HL-60/S4 (cell line): ENCODE results near the gene COL20A1.
"Not testable (repeated sequence)": the region's sequence is repeated elsewhere in the genome, so short reads cannot be mapped to it uniquely, and the experiment has no call there.

Experiments
- in situ Hi-C: fragments of 300-500 bp; cut with MboI; formaldehyde crosslinking; loops from 2 replicates; pipeline ENCODE4 v1.14.3; 2022; ENCODE audit warnings: low sequenced_read_pairs

COL20A1 gene

DNA sequence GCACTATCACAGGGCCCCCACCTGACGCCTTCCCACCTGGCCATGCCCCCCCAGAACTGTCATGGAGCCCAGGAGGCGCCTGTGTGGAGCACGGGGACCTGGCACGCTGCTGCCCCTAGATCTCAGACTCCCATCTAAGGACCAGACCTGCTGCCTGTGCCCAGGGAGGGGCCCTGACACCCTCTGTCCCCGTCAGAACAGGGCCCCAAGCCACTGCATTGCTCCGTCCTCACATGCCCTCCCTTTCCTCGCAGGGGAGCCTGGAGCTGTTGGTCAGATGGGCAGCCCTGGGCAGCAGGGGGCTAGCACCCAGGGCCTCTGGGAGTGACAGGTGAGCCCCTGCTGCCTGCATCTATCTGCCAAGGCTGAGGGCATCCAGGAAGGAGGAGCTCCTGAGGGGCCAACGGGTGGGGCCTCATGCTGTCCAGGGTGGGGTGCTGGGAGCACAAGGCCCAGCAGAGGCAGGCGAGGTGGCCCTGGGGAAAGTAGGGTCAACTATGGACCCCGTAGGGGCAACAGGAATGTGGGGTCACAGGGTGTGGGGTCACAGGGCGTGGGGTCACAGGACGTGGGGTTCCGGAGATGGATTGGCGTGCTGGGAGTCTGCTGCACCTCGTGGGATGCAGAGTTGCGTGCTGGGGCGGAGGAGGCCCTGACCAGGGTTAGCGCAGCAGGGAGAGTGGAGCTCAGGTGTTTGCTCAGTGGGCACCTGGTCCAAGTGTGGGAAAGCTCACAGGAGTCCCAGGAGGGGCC is 36.5 kb downstream of the COL20A1 start:
- in situ Hi-C loops = no loop called here

DNA sequence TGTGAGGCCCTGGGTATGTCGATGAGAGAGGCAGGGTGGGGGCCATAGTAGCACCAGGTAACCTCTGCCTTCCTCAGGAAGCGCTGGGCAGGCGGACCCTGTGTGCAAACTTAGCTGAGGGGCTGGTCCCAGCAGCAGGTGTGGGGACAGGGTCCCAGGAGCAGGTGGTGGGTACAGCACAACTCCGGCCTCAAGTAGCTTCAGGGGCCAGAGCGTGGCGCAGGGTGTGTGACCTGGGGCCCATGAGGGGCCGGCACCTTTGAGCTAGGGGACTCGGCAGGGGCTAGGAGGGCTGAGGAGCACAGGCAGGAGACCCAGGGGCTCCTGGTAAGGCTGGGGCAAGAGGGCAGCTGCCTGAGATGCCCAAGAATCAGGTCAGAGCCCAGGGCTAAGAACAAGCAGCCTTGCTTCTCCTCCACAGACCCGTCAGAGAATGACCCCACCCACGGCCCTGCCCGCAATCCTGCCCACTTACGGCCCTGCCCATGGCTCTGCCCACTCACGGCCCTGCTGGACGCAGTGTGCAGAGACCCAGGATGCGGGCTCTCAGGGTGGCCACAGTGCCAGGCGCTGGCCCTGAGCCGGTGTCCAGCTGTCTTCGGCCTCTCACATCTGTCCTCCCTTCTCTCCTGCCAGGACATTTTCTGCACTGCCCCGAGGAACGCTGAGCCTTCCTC is 37.2 kb downstream of the COL20A1 start:
- in situ Hi-C loops = no loop called here

DNA sequence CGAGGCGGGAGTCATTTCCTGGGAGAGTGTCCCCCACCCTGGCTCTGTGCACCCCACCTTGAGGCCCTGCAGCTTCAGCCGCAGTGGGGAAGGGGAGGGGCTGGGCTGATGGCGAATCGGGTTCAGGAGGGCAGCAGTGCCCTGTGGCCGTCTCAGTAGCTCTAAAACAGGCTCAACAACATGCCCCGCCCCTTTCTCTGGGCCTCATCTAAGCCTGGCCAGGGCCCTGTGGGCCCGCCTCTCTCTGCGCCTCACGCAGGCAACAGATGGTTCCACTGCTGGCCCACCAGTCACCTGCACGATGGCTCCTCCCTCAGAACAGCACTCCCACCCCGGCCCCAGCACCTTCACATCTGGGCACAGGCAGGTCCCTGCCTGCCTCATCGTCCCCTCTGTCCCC is 38.0 kb downstream of the COL20A1 start:
- in situ Hi-C loops = no loop called here

DNA sequence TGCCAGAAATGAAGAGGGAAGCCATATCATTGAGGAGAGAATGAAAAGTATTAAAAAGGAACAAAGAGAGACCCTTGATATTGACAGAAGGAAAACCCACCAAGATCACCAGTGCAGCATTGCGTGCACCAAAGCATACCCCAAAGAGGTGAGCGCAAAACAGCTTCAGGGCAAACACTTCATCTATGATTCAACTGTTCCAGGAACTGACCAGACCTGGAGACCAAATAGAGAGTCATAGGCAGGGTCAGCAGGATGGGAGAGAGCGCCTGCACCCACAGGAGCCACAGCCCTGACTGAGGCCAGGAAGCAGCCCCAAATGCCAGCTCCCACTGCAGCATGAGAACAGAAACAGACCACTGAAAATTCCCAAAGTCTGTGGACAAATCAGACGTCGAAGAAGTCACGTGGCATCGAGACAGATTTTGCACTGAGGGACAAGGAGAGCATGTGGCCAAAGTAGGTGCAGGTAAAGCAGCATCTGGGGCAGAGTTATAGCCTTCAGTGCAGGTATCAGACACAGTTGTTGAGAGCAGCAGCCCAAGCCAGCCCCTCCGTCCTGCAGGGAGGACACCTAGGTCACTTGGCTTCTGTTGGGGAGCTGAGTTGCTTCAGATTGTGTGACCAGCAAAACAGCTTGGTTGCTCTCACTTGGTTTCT is 38.9 kb downstream of the COL20A1 start:
- in situ Hi-C loops = no loop called here

DNA sequence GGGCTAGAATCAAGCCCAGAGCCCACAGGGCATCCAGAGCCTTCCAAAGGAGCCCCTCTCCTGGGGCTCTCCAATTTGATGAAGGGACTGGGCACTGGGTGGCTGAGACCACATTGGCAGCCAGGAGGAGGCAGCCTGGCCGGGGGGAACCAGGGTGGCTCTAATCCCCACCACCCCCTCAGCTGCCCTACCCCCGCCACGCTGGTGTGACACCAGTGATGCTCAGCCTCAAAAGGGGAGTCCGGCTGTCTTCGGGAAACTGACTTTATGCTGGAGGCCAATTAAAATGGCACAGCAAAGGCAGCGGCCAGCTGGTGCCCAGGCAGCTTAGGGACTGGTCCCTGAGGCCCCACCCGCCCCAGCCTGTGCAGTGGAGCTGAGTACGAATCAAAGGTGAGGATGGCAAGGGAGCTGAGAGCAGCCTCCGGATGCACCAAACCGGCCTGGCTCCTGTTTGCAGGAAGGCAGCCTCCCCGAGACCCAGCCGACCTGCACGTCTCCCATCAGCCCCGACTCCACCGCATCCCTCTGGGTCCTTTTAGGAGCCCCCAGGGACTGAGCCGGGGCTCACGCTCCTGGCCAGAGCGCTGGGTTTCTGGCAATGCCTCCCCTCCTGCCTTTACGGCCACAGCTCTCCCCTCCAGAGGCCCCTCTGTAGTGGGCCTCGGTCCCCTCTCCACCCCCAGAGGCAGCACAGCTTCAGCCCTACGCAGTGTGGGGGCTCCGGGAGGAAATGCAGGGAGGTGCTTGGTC is 39.7 kb downstream of the COL20A1 start:
- in situ Hi-C loops = no loop called here

DNA sequence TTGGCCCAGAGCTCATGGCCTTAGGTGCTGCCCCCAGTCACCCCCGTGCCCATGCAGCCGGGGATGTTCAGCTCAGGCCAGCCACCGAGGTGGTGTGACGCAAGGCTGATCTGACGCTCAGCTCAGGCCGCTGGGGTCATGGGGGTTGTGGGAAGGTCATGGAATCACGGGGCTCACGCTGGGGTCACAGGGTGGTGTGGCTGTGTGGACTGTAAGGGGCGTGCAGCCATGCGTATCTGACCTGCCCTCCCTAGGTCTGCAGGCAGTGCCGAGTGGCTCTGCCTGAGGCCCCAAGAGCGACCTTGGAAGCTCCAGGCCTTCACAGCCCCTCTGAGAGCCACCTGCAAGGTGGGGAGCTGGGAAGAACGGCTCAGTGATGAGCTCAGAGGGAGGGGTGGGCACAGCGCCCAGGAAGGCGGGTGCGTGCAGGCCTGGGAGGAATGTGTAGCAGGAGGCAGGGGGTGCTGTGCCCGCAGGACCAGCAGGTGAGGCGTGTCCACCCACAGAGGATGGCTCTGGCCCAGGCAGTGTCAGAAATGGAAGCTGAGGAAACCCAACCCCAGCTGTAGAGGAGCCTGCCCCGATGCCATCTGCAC is 40.4 kb downstream of the COL20A1 start:
- in situ Hi-C loops = no loop called here

DNA sequence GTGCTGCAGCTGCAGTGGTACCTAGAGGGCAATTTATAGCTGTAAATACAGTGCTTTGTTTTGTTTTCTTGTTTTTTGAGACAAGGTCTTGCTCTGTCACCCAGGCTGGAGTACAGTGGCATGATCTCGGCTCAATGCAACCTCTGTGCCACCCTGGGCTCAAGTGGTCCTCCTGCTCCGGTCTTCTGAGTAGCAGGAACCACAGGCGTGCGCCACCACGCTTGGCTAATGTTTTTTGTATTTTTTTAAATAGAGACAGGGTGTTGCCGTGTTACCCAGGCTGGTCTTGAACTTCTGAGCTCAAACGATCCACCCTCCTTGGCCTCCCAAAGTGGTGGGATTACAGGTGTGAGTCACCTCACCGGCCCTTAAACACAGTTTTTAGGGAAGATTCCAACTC is 41.4 kb downstream of the COL20A1 start:
- in situ Hi-C loops = no loop called here

DNA sequence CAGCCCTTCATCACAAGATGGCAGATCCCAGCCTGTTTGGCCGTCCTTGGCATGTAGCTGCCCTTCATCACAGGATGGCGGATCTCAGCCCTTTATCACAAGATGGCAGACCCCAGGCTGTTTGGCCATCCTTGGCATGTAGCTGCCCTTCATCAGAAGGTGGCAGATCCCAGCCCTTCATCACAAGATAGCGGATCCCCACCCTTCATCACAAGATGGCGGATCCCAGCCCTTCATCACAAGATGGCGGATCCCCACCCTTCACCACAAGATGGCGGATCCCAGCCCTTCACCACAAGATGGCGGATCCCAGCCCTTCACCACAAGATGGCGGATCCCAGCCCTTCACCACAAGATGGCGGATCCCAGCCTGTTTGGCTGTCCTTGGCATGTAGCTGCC is 42.1 kb downstream of the COL20A1 start:
- in situ Hi-C loops = not testable (repeated sequence)

DNA sequence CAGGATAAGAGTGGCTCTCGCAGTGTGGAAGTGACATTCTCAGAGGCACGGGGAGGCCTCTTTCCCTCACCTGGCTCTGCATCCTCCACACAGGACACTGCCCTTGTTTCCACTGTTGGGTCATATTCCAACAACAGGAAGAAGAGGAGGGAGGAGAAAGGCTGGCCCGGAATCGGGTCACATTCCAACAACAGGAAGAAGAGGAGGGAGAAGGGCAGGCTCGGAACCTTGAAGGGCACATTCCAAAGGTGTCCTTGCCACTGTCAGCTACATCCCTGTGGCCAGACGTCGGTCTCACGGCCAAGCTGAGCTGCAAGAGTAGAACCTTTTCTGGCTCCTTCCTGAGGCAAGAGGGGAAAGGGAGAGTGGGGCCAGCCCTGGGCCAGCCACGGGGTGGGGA is 42.7 kb downstream of the COL20A1 start:
- in situ Hi-C loops = no loop called here

DNA sequence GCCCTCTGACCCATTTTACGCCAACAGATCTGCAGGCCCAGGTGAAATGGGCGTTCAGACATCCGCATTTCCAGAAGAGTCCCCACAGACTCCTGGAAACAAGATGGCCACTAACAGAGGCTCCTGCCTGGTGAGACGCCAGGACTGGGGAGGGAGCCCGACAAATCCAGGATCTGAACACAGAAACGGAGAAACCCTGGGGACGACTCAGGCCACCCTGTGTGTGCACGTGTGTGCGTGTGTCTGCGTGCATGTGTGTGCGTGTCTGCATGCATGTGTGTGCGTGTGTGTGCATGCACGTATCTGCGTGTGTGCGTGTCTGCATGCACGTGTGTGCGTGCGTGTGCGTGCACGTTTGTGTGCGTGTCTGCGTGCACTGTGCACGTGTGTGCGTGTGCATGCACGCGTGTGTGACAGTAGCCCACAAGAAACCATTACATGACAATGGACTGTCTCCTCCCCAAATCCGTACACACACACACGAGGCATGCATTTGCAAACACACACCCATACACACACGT is 43.3 kb downstream of the COL20A1 start:
- in situ Hi-C loops = no loop called here

DNA sequence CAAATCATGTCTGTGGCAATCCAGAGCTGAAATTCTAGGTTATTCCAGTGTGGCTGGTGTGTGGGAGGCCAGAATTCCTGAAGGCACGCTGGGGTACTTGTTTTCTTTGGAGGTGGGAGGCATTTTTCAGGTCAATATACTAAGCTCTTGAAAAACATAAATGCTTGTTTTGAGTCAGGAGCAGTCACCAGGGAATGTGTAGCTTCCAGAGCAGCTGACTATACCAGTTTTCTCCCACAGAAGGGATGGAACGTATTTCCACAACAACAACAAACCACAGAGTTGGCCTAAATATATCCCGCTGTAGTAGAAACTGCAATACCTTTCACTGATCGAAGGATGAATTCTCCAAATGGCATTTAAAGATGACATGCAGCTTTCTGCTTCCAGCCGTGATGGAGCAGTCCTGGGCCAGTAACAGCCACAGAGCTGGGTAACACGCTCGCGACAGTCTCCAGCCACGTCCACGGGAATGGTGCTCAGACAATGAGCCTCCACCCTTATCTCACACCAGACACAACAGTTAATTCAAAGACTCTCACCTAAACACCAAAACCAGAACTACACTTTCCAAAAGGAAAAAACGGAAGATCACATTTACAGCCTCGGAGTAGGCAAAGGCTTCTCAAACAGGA is 44.9 kb downstream of the COL20A1 start:
- in situ Hi-C loops = no loop called here

DNA sequence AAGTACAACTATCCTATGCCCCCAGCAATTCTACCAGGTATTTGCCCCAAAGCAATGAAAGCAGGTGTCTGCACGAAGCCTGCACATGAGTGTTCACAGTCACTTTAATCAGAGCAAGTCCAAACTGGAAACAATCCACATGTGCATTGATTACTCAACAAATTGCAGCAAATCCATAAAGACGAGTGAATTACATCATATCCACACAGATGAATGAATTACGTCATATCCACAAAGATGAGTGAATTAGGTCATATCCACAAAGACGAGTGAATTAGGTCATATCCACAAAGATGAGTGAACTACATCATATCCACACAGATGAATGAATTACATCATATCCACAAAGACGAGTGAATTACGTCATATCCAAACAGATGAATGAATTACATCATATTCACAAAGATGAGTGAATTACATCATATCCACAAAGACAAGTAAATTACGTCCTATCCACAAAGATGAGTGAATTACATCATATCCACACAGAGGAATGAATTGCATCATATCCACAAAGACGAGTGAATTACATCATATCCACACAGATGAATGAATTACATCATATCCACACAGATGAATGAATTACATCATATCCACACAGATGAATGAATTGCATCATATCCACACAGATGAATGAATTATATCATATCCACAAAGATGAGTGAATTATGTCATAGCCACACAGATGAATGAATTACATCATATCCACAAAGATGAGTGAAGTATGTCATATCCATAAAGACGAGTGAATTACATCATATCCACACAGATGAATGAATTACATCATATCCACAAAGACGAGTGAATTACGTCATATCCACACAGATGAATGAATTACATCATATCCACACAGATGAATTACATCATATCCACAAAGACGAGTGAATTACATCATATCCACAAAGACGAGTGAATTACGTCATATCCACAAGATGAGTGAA is 46.4 kb downstream of the COL20A1 start:
- in situ Hi-C loops = not testable (repeated sequence)

DNA sequence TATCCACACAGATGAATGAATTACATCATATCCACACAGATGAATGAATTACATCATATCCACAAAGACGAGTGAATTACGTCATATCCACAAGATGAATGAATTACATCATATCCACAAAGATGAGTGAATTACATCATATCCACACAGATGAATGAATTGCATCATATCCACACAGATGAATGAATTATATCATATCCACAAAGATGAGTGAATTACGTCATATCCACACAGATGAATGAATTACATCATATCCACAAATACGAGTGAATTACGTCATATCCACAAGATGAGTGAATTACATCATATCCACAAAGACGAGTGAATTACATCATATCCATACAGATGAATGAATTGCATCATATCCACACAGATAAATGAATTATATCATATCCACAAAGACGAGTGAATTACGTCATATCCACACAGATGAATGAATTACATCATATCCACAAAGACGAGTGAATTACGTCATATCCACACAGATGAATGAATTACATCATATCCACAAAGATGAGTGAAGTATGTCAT is 47.2 kb downstream of the COL20A1 start:
- in situ Hi-C loops = not testable (repeated sequence)

DNA sequence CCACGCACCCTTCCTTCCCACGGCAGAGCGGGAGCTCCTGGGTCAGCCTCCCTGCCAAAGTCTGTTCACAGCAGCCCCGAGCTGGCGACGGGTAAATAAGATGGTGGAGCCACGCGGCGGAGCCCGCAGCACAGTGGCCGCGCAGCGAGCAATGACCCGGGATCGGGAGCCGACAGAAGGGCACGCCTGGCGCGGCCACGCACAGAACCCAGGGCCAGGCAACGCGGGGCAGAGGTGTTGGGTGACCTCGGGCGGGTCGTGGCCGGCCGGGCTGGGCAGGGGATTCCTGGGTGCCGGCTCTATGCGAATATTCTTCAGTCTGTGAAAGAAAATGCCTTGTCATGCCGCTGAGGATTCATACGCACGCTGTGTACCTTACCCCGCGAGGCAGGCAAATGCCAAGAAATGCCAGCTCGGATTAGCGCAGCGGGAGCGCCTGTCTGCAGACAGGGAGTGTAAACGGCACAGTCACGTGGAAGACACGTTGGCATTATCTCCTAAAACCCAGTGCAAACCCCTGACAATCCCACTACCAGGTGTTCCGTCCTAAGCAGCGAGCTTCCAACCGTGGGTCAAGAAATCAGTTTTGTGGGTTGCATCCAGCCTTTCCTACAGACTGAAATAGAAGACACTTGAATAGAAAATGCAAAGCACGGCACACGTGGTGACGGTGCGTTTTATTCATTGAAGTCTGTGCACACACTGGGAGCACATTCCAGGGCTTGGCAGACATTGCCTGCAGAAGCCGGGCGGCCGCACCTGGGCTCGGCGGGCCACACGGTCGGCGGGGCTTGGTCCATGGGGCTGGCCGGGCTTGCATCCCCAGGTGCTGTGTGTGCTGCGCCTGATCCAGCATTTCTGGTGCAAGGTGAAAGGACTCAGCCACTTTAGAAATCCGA is 49.8 kb downstream of the COL20A1 start:
- in situ Hi-C loops = no loop called here

DNA sequence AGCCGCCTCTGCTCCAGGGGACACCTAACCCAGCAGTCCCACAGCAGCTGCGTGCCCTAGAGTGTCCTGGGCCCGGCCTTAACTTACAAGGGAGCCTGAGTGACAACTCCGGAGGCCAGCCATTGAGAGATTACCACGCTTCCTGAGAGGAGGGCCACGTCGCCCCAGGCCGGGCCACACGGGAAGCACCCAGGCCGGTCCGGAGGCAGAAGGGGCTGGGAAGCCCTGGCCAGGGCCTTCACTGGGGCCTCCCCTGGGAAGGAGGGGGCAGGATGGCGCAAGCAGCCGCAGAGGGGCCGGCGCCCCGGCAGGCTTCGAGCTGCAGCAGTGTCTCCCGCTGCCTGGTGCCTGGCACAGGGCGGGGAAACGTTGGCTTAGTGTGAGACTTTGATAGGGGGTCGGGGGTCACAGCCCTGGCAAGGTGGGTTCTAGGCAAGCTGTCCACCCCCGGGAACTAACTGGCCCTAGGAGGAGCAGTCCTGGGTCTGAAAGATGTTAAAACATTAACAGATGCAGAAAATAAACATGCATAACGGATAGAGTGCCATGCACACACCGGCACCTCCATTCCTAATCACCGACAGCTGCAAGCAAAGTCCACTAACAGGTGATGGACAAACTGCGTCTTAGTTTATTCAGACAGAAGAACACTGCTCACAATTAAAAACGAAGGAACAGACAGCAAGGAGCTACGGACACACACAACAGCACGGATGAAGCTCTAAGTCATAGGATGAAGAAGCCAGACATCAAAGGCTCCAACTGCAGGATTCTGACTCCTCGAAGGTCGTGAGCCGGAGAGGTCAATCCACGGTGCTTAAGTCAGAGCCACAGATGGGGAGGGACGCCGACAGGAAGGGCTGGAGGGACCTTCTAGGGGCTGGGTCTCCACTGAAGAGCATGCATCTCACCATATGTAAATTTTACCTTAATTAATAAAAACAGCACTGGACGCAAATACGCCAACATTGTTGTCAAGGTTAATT is 50.8 kb downstream of the COL20A1 start:
- in situ Hi-C loops = no loop called here

DNA sequence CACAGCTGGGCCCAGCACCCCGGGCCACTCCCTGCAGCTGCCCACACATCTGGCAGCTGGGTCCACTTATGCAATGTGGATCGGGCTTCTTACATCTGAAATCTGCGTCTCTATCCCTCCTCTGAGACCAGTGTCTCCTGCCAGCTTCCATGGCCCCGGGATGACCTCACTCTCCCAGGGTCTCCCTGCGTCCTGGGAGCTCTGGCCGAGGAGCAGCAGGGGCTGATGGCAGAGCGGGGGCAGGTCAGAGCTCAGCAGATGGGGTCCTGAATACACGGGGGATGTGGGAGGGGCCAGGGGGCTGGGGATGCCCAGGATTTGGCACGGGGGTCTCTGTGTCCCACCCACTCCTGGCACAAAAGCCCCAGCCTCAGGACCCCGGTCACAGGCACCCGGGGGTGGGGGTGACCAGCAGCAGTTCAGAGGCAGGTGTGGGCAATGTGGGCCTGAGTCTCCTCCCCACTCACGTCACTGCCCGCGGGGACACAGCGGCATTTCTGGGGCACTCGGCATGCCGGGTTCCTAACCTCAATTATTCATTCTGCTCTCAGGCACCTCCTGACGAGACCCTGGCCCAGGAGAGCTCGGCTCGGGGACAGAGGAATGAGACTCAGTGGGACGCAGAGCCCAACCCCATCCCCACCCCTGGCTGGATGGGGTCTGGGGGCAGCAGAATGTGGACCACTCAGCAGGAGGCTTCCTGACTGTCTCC is 51.8 kb downstream of the COL20A1 start:
- in situ Hi-C loops = no loop called here
